ENCODE data around the gene KCNJ9.

Gene KCNJ9

DNA sequence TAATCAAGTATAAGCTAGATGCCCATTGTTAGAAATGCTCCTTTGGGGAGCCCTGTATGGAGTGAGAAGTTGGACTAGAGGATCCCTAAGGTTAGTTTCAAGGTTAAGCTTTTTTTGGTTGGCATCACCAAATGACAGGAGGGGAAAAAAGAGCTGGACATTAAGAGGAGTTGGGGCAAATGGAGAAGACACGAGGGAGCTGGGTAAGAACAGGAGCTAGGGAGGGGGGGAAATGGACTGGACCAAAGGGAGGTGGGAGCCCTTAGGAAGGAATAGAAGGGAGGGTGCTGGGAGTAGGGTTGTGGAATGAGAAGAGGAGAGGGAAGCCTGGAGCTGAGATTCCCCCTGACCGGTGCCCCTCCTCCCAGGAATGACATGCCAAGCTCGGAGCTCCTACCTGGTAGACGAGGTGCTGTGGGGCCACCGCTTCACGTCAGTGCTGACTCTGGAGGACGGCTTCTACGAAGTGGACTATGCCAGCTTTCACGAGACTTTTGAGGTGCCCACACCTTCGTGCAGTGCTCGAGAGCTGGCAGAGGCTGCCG is 5.9 kb downstream of the KCNJ9 start:
- FAIRE-seq = no peak

GRCh38 chr1:160089883-160090282 is 8.5 kb downstream of the KCNJ9 start:
- FAIRE-seq = no peak
- no peak for DNase-seq (ENCODE audit: low spot score)

More for the DNA sequence above, 5.9 kb downstream of the KCNJ9 start:
- DNase-seq (ENCODE audit: low spot score) = no peak

- DNase-seq (ENCODE audit: low spot score) (no peak), FAIRE-seq (no peak)
Measured at GRCh38 chr1:160090760-160091159, 9.4 kb downstream of the KCNJ9 start.

GRCh38 chr1:160091666-160092223 is 10.4 kb downstream of the KCNJ9 start:
- no peak for FAIRE-seq
- no peak for DNase-seq (ENCODE audit: low spot score)

GRCh38 chr1:160092366-160093068 is 11.2 kb downstream of the KCNJ9 start:
- FAIRE-seq (no peak), DNase-seq (ENCODE audit: low spot score) (no peak)

DNA sequence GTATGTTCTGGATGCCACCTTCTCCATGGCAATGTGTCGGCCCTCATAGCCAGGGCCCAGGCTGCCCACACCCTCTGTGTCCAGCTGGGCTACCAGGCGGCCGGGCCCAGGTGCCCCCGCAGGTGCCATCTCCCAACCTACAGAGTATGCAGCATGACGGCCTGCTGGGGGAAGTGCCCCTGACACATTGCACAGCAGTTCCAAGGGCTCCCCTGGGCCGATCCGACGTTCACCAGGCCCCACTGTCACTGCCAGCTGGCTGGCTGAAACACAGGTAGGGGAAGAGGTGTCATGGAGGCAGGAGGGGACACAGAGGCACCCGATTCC is 11.7 kb downstream of the KCNJ9 start:
- DNase-seq (ENCODE audit: low spot score) = no peak
- FAIRE-seq = no peak

GRCh38 chr1:160093624-160094290 is 12.4 kb downstream of the KCNJ9 start:
- FAIRE-seq (no peak), DNase-seq (ENCODE audit: low spot score) (no peak)

DNA sequence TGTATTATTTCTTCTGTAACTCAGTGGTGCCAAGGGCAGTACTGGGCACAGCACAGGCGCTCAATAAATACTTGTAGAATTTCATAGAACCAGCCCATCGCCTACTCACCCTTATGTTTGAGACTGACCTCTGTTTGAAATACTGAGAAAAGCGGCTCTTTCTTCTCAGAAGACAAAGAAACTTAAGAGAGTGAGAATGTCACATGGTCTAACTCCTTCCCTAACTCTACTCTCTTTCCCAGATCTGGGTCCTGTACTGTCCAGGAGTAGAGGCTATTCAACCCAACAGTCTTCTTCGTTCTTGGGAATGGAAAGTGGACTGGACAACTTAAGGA is 12.9 kb downstream of the KCNJ9 start:
- no peak for FAIRE-seq

DNA sequence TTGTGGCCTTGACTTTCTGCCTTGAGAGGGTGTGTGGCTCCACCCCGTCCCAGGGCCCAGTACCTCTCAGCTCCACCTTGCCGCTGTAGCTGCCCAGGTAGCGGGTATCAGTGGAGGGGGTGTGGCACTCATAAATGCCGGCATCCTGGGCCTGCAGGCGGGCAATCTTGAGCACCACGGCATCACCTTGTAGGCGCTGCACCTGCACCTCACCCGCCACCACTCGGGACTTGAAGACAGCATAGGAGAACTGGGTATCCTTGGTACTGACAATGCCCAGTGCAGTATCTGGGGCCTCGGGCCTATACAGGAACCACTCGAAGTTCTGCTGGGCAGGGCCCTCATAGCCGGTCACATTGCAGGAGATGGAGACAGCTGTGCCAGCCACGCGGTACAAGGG is 13.5 kb downstream of the KCNJ9 start:
- DNase-seq (ENCODE audit: low spot score) (no peak), FAIRE-seq (no peak)

More for the DNA sequence above, 12.9 kb downstream of the KCNJ9 start:
- no peak for DNase-seq (ENCODE audit: low spot score)

DNA sequence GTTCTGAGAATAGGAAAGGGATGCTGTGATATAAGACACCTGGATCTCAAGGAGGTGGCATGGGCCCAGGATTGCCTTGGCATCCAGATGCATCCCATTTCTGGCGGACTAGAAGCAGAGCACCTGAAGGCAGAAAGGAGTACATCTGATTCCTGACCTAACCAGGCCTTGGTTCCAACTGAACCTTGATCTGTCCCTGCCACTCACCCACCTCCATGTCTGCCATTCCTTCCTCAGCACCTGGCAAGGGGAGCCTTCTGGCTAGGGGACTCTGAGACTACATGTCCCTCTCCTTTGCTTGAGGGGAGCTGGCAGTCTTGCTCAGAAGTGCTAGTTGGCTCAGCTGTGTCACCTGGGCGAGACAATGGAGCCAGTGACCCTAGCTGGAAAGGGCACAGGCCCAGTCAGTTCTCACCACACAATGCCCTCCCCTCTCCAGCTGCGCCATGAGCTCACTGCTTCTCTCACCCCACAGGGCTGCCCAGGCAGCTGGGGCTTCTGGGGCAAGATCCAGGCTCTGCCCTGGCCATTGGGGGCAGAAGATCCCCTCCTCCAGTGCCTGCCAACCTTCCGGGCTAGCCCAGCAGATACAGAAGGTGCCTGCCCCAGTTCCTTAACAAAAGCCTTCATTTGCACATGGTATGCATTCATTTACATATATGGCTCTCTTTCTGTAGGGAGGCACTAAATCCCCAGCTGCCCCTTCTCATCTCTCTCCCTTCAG is 14.2 kb downstream of the KCNJ9 start:
- peak; percentile 32 for FAIRE-seq
- DNase-seq (ENCODE audit: low spot score) = no peak

DNA sequence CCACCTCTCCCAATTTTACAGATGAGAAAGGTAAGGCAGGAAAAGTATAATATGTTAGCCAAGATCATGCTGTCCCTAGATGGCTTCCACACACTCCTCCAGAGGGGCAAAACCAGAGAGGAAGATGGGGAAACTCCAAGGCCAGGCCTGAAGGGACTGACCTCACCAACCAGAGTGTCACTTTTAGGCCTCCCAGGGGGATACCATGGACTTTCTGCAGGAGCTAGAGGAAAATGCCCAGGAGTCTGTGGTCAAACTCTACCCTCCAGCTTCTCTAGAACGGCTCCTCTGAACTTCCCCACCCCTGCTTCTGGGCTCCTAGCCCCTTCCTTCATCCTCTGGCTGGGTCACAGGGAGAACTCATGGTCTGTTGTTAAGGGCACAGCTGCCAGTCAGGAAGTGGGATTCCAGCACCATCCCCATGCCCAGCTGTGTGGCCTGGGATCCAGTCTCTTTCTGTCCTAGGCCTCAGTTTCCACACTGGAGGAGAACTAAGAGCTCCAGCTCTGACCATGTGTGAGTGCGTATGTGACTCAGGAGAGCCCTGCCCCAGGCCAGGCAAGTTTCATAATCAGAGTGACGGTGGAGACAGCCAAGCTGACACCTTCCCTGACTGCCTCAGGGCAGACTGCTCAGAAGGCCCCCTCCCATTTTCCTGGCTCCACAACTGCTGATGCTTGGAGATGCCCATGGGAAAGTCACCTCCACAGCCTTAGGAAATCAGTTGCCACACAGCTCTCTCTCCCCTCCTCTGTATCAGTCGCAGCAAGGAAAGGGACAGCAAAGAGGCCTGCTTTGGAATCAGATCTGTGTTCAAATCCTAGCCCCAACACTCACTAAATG is 15.2 kb downstream of the KCNJ9 start:
- no peak for DNase-seq (ENCODE audit: low spot score)
- FAIRE-seq = no peak

DNA sequence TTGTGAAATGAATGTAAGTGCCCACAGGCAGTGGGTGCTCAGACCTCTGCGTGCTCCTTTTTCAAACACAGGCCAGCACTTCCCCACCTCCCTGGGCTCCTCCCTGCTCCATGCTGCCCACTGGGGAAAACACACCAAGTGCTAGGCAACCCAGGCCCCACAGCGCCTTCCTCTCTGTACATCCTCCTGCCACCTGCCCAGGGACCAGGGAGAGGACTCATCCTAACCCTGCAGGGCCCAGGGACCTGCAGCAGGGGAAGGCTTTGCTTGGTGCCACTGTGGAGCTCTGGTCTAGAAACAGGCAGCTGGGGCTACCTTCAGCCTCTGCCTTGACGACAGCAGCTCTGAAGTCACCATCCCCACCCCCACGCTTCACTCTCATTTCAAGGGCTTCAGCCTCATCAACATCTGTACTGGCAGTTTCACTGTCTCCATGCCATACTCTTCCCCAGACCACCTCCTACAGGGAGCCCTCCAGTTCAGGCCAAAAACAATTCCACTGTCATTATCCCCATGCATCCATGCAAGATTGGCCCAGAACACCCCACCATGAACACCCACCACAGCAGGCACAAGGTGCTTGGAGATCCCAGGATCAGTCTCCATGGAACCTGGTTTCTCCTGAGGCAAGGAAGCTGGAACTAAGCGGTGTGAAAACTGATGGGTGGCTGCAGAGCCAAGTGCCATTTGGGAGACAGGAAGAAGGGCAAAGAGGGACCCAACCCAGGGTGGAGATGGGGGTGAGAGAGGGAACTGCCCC is 16.0 kb downstream of the KCNJ9 start:
- DNase-seq (ENCODE audit: low spot score) (no peak), FAIRE-seq (no peak)

- FAIRE-seq = peak; percentile 87
- peak; percentile 93 for DNase-seq (ENCODE audit: low spot score)
Measured at GRCh38 chr1:160097911-160098851, 16.8 kb downstream of the KCNJ9 start, which contains the start of gene IGSF8. Gene IGSF8 (minus strand): TSS chr1:160098619. CDS start chr1:160098472, 147 bp downstream.

DNA sequence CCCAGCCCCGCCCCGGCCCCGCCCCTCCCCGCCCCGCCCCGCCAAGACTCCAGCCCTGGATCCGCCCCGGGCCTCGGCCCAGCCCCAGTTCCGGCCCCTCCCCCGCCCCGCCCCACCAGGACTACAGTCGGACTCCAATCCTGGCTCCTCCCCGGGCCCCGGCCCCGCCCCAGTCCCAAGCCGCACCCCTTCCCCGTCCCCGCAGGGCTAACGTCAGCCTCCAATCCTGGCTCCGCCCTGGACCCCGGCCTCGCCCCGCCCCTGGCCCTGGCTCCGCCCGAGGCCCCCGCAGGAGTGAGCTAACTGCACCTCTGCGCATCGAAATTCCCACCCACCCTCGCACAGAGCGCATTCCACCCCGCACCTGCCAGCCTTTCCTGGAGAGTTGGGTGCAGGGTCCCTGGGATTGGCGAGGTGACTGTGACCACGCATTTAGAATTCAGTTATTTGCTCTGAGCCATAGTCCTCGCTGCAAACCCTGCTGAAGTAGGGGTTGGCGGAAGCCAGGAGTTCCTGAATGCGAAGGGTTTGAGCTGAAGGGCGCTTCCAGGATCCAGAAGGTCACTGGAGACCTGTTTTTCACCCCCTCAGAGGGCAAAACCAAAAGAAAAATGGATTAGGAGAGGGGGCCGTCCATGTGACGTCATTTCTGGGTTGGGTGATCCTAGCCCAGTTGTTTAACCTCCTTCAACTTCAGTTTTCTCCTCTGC is 17.7 kb downstream of the KCNJ9 start:
- FAIRE-seq = peak; percentile 65

GRCh38 chr1:160099716-160100375 is 18.5 kb downstream of the KCNJ9 start:
- FAIRE-seq = no peak
- no peak for DNase-seq (ENCODE audit: low spot score)

More for the DNA sequence above, 17.7 kb downstream of the KCNJ9 start:
- DNase-seq (ENCODE audit: low spot score) = peak; percentile 98

GRCh38 chr1:160101037-160101716 is 19.8 kb downstream of the KCNJ9 start:
- FAIRE-seq = no peak
- peak; percentile 87 for DNase-seq (ENCODE audit: low spot score)
